ENCODE data around the gene TBL1X. TPM values are rescaled to one million over a fixed set of nuclear protein-coding genes. Genes with fewer than 3 reads are reported as not detected.

Gene TBL1X
- total and polyA plus RNA-seq, 7 donors, result 2.0 to 17.6 (median 7.8) TPM

DNA sequence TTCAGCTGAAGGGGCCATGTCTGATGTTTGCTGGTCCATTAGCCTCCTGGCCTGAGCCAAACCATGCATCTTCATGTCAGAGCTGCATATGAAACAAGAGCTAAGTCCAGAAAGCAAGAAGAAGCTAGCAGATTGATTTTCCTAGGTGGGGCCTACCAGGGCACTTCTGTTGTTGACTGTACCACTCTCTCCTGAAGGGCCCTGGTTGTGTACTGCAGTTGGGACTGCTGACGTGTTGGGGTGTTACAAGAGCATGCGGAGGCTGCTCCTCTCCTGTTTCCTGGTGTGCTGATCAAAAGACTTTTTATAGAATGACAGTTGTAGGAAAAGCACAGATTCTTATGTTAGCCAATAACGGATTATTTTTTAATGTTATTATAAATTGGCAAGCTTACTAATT lies 145.1 kb downstream of the TBL1X start:
- no peak overlapping the region for H3K4me3 ChIP-seq
- DNase-seq, result no peak
- 46 to 86% (median 82%) methylated on average over 3 of the region's 3 CpGs for WGBS, 3 donors
- ATAC-seq, result peak in 1 of 4 donors; percentile 46
- H3K27ac ChIP-seq, result no peak overlapping the region
- intact Hi-C loops (cut with DNase I), result no loop called here
- TF ChIP-seq, protein P1, sequence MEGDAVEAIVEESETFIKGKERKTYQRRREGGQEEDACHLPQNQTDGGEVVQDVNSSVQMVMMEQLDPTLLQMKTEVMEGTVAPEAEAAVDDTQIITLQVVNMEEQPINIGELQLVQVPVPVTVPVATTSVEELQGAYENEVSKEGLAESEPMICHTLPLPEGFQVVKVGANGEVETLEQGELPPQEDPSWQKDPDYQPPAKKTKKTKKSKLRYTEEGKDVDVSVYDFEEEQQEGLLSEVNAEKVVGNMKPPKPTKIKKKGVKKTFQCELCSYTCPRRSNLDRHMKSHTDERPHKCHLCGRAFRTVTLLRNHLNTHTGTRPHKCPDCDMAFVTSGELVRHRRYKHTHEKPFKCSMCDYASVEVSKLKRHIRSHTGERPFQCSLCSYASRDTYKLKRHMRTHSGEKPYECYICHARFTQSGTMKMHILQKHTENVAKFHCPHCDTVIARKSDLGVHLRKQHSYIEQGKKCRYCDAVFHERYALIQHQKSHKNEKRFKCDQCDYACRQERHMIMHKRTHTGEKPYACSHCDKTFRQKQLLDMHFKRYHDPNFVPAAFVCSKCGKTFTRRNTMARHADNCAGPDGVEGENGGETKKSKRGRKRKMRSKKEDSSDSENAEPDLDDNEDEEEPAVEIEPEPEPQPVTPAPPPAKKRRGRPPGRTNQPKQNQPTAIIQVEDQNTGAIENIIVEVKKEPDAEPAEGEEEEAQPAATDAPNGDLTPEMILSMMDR (IDR thresholded peaks at IDR 0.05), result no peak
- H3K36me3 ChIP-seq (ENCODE audit: insufficient read depth in 1 of 2, low read depth in 1 of 2), result no peaks in the 10 kb centered on the region
- H3K9me3 ChIP-seq, result no peaks in the 10 kb centered on the region
- H3K27me3 ChIP-seq (ENCODE audit: insufficient read depth in 3 of 3, low read length in 2 of 3), result no peaks in the 10 kb centered on the region
- H3K4me1 ChIP-seq, result no peaks in the 10 kb centered on the region

DNA sequence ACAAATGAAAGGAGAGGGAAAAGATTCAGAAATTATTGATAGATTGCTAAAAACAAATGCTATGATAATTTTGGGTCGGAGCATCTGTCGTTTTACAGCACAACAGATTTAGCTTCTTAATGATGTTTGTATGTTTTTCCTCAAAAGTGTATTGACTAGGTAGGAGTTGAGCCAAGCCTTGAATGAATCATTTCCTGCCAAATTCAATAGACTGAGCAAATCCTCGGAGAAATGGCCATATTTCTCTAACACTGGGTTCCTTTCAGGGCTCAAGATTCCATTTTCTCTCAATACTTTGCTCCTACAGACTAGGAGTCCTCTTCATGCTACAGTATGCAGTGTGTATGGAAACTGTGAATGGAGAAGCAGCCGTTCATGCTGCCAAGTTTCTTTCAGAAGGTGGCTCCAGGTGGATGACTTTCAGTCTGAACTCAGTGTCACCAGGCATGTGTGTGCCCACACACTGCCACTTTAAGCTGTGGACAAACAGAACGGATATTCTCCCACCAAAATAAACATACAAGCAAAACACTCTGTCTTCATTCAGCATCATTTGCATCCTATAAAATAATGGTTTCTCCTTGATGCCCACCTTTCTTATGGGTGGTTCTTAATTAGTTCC lies 146.0 kb downstream of the TBL1X start:
- 36 to 50% (median 47%) methylated on average over 5 of the region's 5 CpGs for WGBS, 3 donors

DNA sequence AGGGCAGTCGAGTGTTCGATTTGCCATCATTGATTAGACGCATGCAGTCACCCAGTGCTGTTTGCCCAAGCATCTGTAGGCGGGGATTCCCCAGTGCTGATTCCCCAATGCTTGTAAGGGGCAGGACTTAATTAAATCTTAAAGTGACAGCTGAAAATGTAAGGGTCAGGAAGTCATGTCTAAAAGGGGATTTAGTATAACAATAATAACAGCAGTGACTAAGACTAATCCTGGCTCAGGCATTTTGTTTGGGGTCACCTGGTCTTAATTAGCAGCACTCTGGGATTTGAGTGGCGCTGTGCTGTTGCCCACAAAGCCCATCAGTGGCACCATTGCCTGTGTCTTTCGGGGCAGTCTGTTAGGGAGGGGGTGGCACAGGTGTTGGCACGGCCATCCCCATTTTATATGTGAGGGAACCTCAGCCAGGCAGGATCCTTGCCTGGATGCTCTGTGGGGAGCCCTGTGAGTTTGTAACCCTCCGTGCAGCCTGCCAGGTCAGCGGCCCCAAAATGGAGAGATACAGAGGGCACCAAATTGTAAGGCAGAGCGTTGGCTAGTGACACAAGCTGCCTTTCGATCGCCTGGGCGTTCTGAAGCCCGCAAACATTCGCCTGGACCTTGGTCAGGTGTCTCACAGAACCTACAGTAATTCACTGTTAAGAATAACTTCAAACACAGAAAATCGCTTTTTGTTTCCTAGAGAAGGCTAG lies 146.7 kb downstream of the TBL1X start:
- H3K27ac ChIP-seq, result no peak overlapping the region
- 49 to 61% (median 60%) methylated on average over 16 of the region's 16 CpGs for WGBS, 3 donors
- no peaks in the 10 kb centered on the region for H3K4me1 ChIP-seq
- TF ChIP-seq, protein P1 (IDR thresholded peaks at IDR 0.05), result no peak
- DNase-seq (no peak), ATAC-seq (peak in 2 of 4 donors; percentile 45 to 47)
- H3K36me3 ChIP-seq (ENCODE audit: insufficient read depth in 1 of 2, low read depth in 1 of 2), result no peaks in the 10 kb centered on the region
- H3K4me3 ChIP-seq, result no peak overlapping the region
- H3K27me3 ChIP-seq (ENCODE audit: insufficient read depth in 3 of 3, low read length in 2 of 3), result no peaks in the 10 kb centered on the region
- no peaks in the 10 kb centered on the region for H3K9me3 ChIP-seq
- intact Hi-C loops (cut with DNase I), result no loop called here

More for the DNA sequence above, 146.0 kb downstream of the TBL1X start:
- Histone ChIP-seq H3K4me1 (no peaks in the 10 kb centered on the region), H3K36me3 (ENCODE audit: insufficient read depth in 1 of 2, low read depth in 1 of 2) (no peaks in the 10 kb centered on the region), H3K27me3 (ENCODE audit: insufficient read depth in 3 of 3, low read length in 2 of 3) (no peaks in the 10 kb centered on the region), H3K27ac (no peak overlapping the region), H3K4me3 (no peak overlapping the region), H3K9me3 (no peaks in the 10 kb centered on the region)
- TF ChIP-seq, protein P1 (IDR thresholded peaks at IDR 0.05), result no peak
- intact Hi-C loops (cut with DNase I), result no loop called here
- DNase-seq (no peak), ATAC-seq (no peak)

DNA sequence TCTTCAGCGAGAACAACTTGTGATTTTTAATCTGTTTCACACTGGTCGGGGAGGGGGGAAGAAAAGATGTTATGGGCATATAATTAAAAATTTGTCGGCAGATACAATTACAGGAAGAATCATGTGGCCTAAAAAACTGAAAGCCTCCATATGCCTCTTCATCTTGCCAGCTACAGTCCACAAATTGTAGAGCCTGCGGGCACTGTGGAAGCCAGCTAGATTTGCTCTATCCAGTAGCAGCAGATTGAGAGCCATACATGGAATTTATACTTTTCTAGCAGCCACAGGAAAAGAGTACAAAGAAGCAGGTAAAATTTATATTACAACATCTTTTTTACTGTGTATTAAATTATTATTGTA lies 147.3 kb downstream of the TBL1X start:
- WGBS, 3 donors, result 43 to 60% (median 54%) methylated on average over 4 of the region's 4 CpGs
- DNase-seq (no peak), ATAC-seq (no peak)
- no peak overlapping the region for H3K4me3 ChIP-seq
- H3K36me3 ChIP-seq (ENCODE audit: insufficient read depth in 1 of 2, low read depth in 1 of 2), result no peaks in the 10 kb centered on the region
- TF ChIP-seq, protein P1 (IDR thresholded peaks at IDR 0.05), result no peak
- no peaks in the 10 kb centered on the region for H3K27me3 ChIP-seq (ENCODE audit: insufficient read depth in 3 of 3, low read length in 2 of 3)
- H3K27ac ChIP-seq, result no peak overlapping the region
- intact Hi-C loops (cut with DNase I), result no loop called here
- H3K4me1 ChIP-seq, result no peaks in the 10 kb centered on the region
- H3K9me3 ChIP-seq, result no peaks in the 10 kb centered on the region
